ENCODE results near the gene A1BG. TPM values are rescaled to one million over a fixed set of nuclear protein-coding genes. Genes with fewer than 3 reads are reported as not detected.
A peak's percentile ranks its signal among the peaks of the same experiment; 100 is the strongest.

The A1BG gene
- 1 to 10 TPM; 2.9 to 4.7 TPM for total RNA-seq

GRCh38 chr19:58352760-58353671 is at the start of gene A1BG:
A1BG (minus strand) TSS chr19:58353492; CDS start chr19:58353437, 55 bp downstream.
- ATAC-seq, result no peak
- Mint-ChIP-seq H3K4me3 (no peak within 1 kb of the TSS), H3K27ac (no peak within 1 kb of the TSS), H3K4me1 (peaks cover 21% of the 10 kb centered on the region), H3K9me3 (ENCODE audit: low read depth) (no peaks in the 10 kb centered on the region), H3K27me3 (peaks cover 4% of the 10 kb centered on the region), H3K36me3 (ENCODE audit: low read depth) (peaks cover 5% of the 10 kb centered on the region)
- ChIA-PET POLR2A (interaction anchor here (1.1 kb wide), 1 partner anchor 10 kb away, joined by 4 read pairs; the partner anchor contains the start of gene ZNF497), CTCF (no interaction called here)
- no peak for DNase-seq
- intact Hi-C loops (cut with DNase I, micrococcal nuclease), result no loop called here

GRCh38 chr19:58401840-58402421 is 48.6 kb upstream of the A1BG start:
- Mint-ChIP-seq H3K27me3 (peaks cover 2% of the 10 kb centered on the region), H3K4me1 (peaks cover 17% of the 10 kb centered on the region), H3K27ac (no peak overlapping the region), H3K36me3 (ENCODE audit: low read depth) (peaks cover 3% of the 10 kb centered on the region), H3K9me3 (ENCODE audit: low read depth) (no peaks in the 10 kb centered on the region), H3K4me3 (peak overlapping the region; percentile 82)
- intact Hi-C loops (cut with DNase I, micrococcal nuclease), result loop anchor here (1.0 to 10.0 kb wide), 19 partner anchors 15 to 219 kb away; partner anchors contain the start of genes RPS5 (in 2 of the 2), ZBTB45 (in 2 of the 2), ZNF132 (in 2 of the 2) and ZNF274 (in 2 of the 2)
- POLR2A ChIA-PET, result no interaction called here
- ATAC-seq, result no peak
- DNase-seq, result no peak
- CTCF ChIA-PET, result interaction anchor here (1.0 to 1.2 kb wide), 2 partner anchors 39 to 118 kb away, joined by 3 to 4 read pairs; partner anchors contain the start of gene ZBTB45

DNA sequence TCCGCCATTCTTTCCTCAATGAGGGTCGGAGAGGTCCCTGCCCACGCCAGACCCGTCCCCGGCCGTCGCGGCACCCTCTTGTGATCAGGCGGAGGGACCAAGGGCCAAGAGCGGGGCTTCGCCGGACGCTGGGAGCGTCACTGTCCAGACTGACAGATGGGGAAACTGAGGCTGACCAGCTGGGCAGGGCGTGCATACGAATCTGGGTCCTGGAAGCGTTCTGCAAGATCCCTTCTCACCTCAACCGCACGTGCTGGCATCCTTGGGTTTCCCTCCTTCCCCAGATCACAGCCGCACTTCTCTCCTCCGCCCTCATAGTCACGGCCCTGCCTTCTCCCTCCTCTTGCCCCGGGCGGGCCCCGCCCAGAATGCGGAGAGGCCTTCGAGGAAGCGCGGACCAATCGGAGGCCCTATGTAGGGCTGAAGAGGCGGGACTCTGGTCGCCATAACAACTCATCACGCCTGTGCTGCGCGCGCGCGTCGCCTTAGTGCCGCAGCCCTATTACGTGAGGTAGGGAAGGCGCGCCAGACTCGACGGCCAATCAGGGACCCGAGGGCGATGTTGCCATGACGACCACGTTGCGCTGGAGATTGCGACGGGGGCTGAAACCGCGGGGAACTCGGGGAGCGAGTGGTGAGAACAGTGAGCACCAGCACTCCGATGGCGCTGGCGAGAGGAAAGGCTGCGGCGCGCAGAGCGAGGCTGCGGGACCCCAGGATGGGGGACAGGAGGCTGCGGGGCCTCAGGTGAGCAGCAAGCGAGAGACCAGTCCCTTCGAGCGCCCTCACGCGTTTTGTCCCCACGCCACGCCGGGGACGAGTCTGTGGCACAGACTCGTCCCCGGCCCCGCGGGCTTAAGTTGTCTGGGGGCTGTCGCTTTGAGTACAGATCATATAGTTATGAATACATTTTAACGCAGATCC is 47.9 kb upstream of the A1BG start:
- peaks cover 14% of the 10 kb centered on the region for H3K4me1 Mint-ChIP-seq
- POLR2A ChIA-PET, result no interaction called here

GRCh38 chr19:58400316-58400915 is 47.1 kb upstream of the A1BG start:
- Mint-ChIP-seq H3K9me3 (ENCODE audit: low read depth) (no peaks in the 10 kb centered on the region), H3K4me1 (peaks cover 16% of the 10 kb centered on the region), H3K27me3 (peaks cover 2% of the 10 kb centered on the region), H3K36me3 (ENCODE audit: low read depth) (peaks cover 4% of the 10 kb centered on the region), H3K4me3 (peak overlapping the region; percentile 82), H3K27ac (no peak overlapping the region)
- ATAC-seq, result no peak
- POLR2A ChIA-PET, result no interaction called here
- no peak for DNase-seq
- intact Hi-C loops (cut with DNase I, micrococcal nuclease), result loop anchor here in 1 of 2 experiments (2.0 to 10.0 kb wide), 4 partner anchors 14 to 216 kb away; partner anchors contain the start of genes RPS5, ZBTB45, ZNF274 and ZNF446
- CTCF ChIA-PET, result no interaction called here

More for the DNA sequence above, 47.9 kb upstream of the A1BG start:
- no peaks in the 10 kb centered on the region for H3K9me3 Mint-ChIP-seq (ENCODE audit: low read depth)
- peak overlapping the region; percentile 61 for H3K27ac Mint-ChIP-seq
- intact Hi-C loops (cut with DNase I, micrococcal nuclease), result loop anchor here (1.0 to 10.0 kb wide), 19 partner anchors 14 to 218 kb away; partner anchors contain the start of genes RPS5 (in 2 of the 2), ZBTB45 (in 2 of the 2), ZNF132 (in 2 of the 2) and ZNF274 (in 2 of the 2)
- H3K27me3 Mint-ChIP-seq, result peaks cover 2% of the 10 kb centered on the region
- no peaks in the 10 kb centered on the region for H3K36me3 Mint-ChIP-seq (ENCODE audit: low read depth)
- peak; percentile 100 for DNase-seq
- peak; percentile 97 for ATAC-seq
- H3K4me3 Mint-ChIP-seq, result peak overlapping the region; percentile 82
- CTCF ChIA-PET, result no interaction called here

GRCh38 chr19:58399903-58400302 is 46.6 kb upstream of the A1BG start:
- ATAC-seq (no peak), DNase-seq (no peak)
- H3K27ac Mint-ChIP-seq, result no peak overlapping the region
- CTCF ChIA-PET, result no interaction called here
- H3K9me3 Mint-ChIP-seq (ENCODE audit: low read depth), result no peaks in the 10 kb centered on the region
- H3K4me3 Mint-ChIP-seq, result no peak overlapping the region
- POLR2A ChIA-PET, result interaction anchor here (0.6 kb wide), 1 partner anchor 51 kb away, joined by 3 read pairs; the partner anchor contains the start of gene ZNF324B
- H3K36me3 Mint-ChIP-seq (ENCODE audit: low read depth), result peaks cover 6% of the 10 kb centered on the region
- H3K4me1 Mint-ChIP-seq, result peaks cover 17% of the 10 kb centered on the region
- H3K27me3 Mint-ChIP-seq, result peaks cover 2% of the 10 kb centered on the region
- intact Hi-C loops (cut with DNase I, micrococcal nuclease), result loop anchor here in 1 of 2 experiments (2.0 to 10.0 kb wide), 4 partner anchors 13 to 215 kb away; partner anchors contain the start of genes RPS5, ZBTB45, ZNF274 and ZNF446

DNA sequence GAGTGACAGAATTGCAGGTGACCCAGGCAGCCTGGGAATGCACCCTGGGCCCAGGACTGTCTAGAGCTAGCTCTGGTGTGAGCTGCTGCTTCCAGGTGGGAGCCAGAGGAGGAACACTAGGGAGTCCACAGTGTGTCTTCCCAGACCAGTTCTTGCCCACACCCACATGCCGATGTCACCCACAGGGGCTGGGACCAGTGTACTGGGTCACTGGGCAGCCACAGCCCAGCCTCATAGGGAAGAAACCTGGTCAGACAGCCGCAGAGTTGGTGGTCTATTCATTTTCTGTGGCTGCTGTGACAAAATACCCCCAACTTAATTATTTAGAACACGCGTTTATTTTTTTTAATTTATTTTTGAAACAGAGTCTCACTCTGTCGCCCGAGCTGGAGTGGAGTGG is 45.3 kb upstream of the A1BG start:
- peaks cover 17% of the 10 kb centered on the region for H3K4me1 Mint-ChIP-seq
- peaks cover 2% of the 10 kb centered on the region for H3K27me3 Mint-ChIP-seq
- H3K4me3 Mint-ChIP-seq, result no peak overlapping the region
- no peak overlapping the region for H3K27ac Mint-ChIP-seq
- POLR2A ChIA-PET, result no interaction called here
- peaks cover 20% of the 10 kb centered on the region for H3K36me3 Mint-ChIP-seq (ENCODE audit: low read depth)
- ATAC-seq, result no peak
- H3K9me3 Mint-ChIP-seq (ENCODE audit: low read depth), result no peaks in the 10 kb centered on the region
- DNase-seq, result no peak
- intact Hi-C loops (cut with DNase I, micrococcal nuclease), result no loop called here
- CTCF ChIA-PET, result no interaction called here

GRCh38 chr19:58398087-58398486 is 44.8 kb upstream of the A1BG start:
- Mint-ChIP-seq H3K4me1 (peaks cover 17% of the 10 kb centered on the region), H3K27me3 (peaks cover 2% of the 10 kb centered on the region), H3K4me3 (no peak overlapping the region), H3K36me3 (ENCODE audit: low read depth) (peaks cover 24% of the 10 kb centered on the region), H3K27ac (no peak overlapping the region), H3K9me3 (ENCODE audit: low read depth) (no peaks in the 10 kb centered on the region)
- DNase-seq, result no peak
- ChIA-PET CTCF (no interaction called here), POLR2A (no interaction called here)
- no peak for ATAC-seq
- intact Hi-C loops (cut with DNase I, micrococcal nuclease), result no loop called here

- H3K4me1 Mint-ChIP-seq, result peaks cover 19% of the 10 kb centered on the region
- intact Hi-C loops (cut with DNase I, micrococcal nuclease), result no loop called here
- ChIA-PET POLR2A (no interaction called here), CTCF (no interaction called here)
- no peak overlapping the region for H3K27ac Mint-ChIP-seq
- H3K4me3 Mint-ChIP-seq, result no peak overlapping the region
- peaks cover 29% of the 10 kb centered on the region for H3K36me3 Mint-ChIP-seq (ENCODE audit: low read depth)
- no peaks in the 10 kb centered on the region for H3K9me3 Mint-ChIP-seq (ENCODE audit: low read depth)
- ATAC-seq (no peak), DNase-seq (no peak)
- peaks cover 2% of the 10 kb centered on the region for H3K27me3 Mint-ChIP-seq
These were observed 44.3 kb upstream of the A1BG start for GRCh38 chr19:58397533-58398037.

DNA sequence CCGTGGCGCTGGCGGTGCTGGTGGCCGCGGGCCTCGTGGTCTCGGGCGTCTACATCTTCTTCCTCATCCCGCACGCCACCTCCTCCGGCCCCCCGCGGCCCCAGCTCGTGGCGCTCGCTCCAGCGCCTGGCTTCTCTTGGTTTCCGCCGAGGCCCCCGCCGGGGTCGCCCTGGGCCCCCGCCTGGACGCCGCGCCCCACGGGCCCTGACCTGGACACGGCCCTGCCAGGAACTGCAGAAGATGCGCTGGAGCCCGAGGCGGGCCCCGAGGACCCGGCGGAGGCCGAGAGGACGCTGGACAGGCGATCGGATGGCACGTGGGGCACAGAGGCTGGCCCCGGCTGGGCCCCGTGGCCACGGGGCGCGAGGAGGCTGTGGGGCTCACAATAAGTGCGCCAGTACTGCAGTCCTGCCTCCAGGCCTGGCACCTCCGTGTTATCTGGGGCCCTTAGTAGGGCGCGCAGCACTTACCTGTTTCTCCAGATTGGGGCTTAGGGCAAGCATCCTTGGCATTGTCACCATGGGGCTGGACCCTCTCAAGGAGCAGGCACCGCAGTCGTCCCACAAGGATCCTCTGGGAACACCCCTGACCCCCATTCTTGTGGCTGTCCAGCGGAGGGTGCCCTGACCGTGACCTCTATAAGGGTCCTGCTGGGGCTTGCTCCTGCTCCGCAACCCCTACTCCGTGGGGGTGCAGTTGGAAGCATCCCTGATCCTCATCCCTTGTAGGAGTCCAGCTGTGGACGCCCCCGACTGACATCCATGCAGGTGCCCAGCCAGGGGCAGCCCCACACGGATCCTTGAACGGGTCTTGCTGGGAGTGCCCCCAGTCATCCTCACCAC is 43.6 kb upstream of the A1BG start:
- no peak for ATAC-seq
- DNase-seq, result no peak
- ChIA-PET CTCF (interaction anchor here (0.6 kb wide), 1 partner anchor 171 kb away, joined by 3 read pairs; no protein-coding TSS in a partner anchor), POLR2A (interaction anchor here (0.5 kb wide), 1 partner anchor 57 kb away, joined by 3 read pairs; no protein-coding TSS in a partner anchor)
- Mint-ChIP-seq H3K9me3 (ENCODE audit: low read depth) (no peaks in the 10 kb centered on the region), H3K36me3 (ENCODE audit: low read depth) (peaks cover 32% of the 10 kb centered on the region), H3K4me1 (peaks cover 21% of the 10 kb centered on the region), H3K27ac (no peak overlapping the region), H3K4me3 (no peak overlapping the region), H3K27me3 (peaks cover 2% of the 10 kb centered on the region)
- intact Hi-C loops (cut with DNase I, micrococcal nuclease), result no loop called here

All from activated CD4-positive, alpha-beta T cell treated with anti-CD3 and anti-CD28 coated beads for 36 hours (primary cell).